Lower lobe of right lung (tissue), 2 donors: Measurements from ENCODE around the gene C1orf185. TPM values are rescaled to one million over a fixed set of nuclear protein-coding genes. Genes with fewer than 3 reads are reported as not detected.

Experiments used
- ATAC-seq, 2 donors: fragments of 200-7000 bp; cut with Tn5 transposase; one replicate each; pipeline ENCODE4 v1.9.1; 2020 to 2022; ENCODE audit warnings: mild to moderate bottlenecking in 2 of 2, moderate library complexity in 2 of 2
- DNase-seq: peaks from one replicate; pipeline ENCODE4 v3.0.0-alpha.2; 2020
- H3K27ac ChIP-seq: fragments of 200-600 bp; one replicate; pipeline ENCODE4 v1.8.0; 2022
- H3K27me3 ChIP-seq: fragments of 200-600 bp; one replicate; pipeline ENCODE4 v1.8.0; 2022; ENCODE audit warnings: low read depth
- H3K36me3 ChIP-seq: fragments of 200-600 bp; one replicate; pipeline ENCODE4 v1.8.0; 2022; ENCODE audit warnings: mild to moderate bottlenecking
- H3K4me1 ChIP-seq: fragments of 200-600 bp; one replicate; pipeline ENCODE4 v1.8.0; 2022
- H3K4me3 ChIP-seq: fragments of 200-600 bp; one replicate; pipeline ENCODE4 v1.8.0; 2022; ENCODE audit warnings: mild to moderate bottlenecking
- H3K9me3 ChIP-seq: fragments of 200-600 bp; one replicate; pipeline ENCODE4 v1.8.0; 2022
- intact Hi-C: fragments of 100-400 bp; cut with DNase I; formaldehyde crosslinking; loops from one replicate; pipeline ENCODE4 v1.11.0; 2022
- long read RNA-seq: library from polyadenylated mRNA; unstranded; transcript quantifications from one replicate; pipeline ENCODE4 v2.0.0, GENCODE V29; 2021
- total RNA-seq: library from RNA; stranded (reverse); fragmentation: NEBNext Ultra II Directional; extraction: Animal tissue kit (Norgen Biotek cat#: 25700); gene quantifications from one replicate; pipeline ENCODE4 v1.2.1, GENCODE V29; 2021
- TF ChIP-seq, protein P1 (sequence below): fragments of 200-600 bp; IDR thresholded peaks from one replicate; pipeline ENCODE4 v1.8.0; 2022; ENCODE audit warnings: antibody characterized with exemption, mild to moderate bottlenecking
- donor health status: DM: no; HTN: yes; CAD: no; lungs with severe emphysema.

The C1orf185 gene
- not detected for total RNA-seq
- long read RNA-seq: 0 reads

DNA sequence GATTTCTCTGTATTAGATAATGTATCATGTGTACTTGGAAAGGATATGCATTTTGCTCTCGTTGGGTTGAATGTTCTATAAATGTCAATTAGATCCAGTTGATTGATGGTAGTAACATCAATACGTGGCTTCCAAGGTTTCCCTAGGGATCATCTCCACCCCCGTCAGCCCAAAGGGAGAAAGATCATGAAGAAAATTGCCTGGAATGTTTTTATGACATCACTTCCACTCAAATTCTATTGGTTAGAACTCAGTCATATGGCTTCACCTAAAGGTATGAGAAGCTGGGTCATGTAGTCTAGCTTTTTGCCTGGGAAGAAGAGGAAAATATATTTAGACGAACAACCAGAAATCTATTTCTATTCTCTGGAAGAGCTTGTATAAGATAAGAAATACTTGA is at the start of gene C1orf185:
Gene C1orf185, plus strand, starts transcription at position 253 of the 400 bp plus-strand sequence. Its CDS starts 6 bp downstream, at position 259.
- Histone ChIP-seq H3K27me3 (no peaks in the 10 kb centered on the region), H3K9me3 (no peaks in the 10 kb centered on the region), H3K27ac (no peak within 1 kb of the TSS), H3K4me3 (no peak within 1 kb of the TSS), H3K4me1 (no peaks in the 10 kb centered on the region), H3K36me3 (no peaks in the 10 kb centered on the region)
- ATAC-seq (no peak), DNase-seq (no peak)
- intact Hi-C loops: no loop called here
- TF ChIP-seq, protein P1, sequence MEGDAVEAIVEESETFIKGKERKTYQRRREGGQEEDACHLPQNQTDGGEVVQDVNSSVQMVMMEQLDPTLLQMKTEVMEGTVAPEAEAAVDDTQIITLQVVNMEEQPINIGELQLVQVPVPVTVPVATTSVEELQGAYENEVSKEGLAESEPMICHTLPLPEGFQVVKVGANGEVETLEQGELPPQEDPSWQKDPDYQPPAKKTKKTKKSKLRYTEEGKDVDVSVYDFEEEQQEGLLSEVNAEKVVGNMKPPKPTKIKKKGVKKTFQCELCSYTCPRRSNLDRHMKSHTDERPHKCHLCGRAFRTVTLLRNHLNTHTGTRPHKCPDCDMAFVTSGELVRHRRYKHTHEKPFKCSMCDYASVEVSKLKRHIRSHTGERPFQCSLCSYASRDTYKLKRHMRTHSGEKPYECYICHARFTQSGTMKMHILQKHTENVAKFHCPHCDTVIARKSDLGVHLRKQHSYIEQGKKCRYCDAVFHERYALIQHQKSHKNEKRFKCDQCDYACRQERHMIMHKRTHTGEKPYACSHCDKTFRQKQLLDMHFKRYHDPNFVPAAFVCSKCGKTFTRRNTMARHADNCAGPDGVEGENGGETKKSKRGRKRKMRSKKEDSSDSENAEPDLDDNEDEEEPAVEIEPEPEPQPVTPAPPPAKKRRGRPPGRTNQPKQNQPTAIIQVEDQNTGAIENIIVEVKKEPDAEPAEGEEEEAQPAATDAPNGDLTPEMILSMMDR: no peak

DNA sequence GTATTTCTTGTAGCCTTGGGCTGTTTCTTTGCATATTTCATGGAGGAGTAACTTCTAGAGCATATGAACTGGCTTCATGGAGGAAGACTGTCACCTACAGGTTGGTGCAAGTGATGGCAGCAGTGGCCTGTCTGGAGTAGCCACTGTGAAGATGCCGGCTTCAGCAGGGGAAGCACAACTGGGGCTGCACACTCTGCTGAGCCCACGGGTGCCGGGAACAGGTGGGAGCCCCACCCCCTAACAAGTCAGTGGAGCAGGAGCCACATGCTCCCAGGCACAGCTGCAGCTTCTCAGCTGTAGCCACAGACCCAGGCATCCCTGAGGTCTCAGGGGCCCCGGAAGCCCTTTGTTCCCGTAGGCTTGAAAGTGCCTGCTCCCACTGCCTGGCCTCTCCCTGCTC is 43.2 kb upstream of the C1orf185 start:
- Histone ChIP-seq H3K27ac (no peak overlapping the region), H3K4me1 (no peaks in the 10 kb centered on the region), H3K27me3 (no peaks in the 10 kb centered on the region), H3K4me3 (no peak overlapping the region), H3K36me3 (no peaks in the 10 kb centered on the region), H3K9me3 (no peaks in the 10 kb centered on the region)
- intact Hi-C loops: no loop called here
- ATAC-seq (no peak), DNase-seq (no peak)
- TF ChIP-seq, protein P1: peak; percentile 18

DNA sequence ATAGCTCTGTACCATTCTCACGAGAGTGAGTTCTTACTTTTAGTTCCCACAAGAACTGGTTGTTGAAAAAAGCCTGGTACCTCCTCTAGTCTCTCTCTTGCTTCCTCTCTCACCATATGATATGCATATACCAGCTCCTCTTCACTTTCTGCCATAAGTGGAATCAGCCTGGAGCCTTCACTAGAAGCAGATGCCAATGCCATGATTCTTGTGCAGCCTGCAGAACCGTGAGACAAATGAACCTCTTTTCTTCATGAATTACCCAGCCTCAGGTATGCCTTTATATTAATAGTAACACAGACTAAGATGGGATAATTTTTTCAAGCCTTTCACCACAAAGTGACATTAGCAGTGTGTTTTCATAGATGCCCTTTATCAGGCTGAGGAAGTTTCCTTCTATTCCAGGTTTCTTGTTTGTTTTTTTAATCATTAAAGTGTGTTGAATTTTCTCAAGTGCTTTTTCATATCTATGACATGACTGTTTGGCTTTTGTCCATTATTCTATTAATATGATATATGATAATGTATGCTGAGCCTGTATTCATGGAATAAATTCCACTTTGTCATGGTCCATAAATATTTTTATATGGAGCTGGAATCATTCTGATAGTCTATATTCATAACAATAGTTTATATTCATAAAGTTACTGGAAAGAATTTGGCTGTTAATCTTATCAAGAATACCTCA is 40.7 kb upstream of the C1orf185 start:
- no peak for DNase-seq
- intact Hi-C loops: no loop called here

DNA sequence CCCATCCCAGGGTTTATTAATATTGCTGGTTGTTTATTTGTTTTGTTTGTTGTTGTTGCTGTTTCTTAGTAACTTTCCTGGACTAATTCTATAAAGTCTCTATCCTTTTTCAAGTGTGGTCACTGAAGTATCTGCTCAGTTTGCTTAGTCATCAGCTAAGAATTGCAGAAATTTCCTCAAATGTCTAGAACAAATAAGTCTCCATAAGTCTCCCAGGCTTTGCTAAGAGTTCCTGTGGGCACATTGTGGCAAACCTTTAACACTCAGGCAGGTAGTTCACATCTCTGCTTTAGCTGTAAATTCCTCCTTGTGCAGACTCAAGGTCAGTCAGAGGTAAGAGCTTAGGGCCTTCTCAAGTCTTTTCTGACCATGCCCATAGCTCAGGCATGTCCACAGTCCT is 38.9 kb upstream of the C1orf185 start:
- intact Hi-C loops: no loop called here
- DNase-seq (no peak), ATAC-seq (no peak)
- H3K27ac ChIP-seq: no peak overlapping the region
- H3K9me3 ChIP-seq: no peaks in the 10 kb centered on the region
- H3K4me3 ChIP-seq: no peak overlapping the region
- H3K36me3 ChIP-seq: no peaks in the 10 kb centered on the region
- H3K4me1 ChIP-seq: no peaks in the 10 kb centered on the region
- TF ChIP-seq, protein P1: no peak
- no peaks in the 10 kb centered on the region for H3K27me3 ChIP-seq

More for the DNA sequence above, 40.7 kb upstream of the C1orf185 start:
- ATAC-seq: no peak
- H3K27me3 ChIP-seq: no peaks in the 10 kb centered on the region
- H3K4me3 ChIP-seq: no peak overlapping the region
- TF ChIP-seq, protein P1: no peak
- H3K4me1 ChIP-seq: no peaks in the 10 kb centered on the region
- no peaks in the 10 kb centered on the region for H3K36me3 ChIP-seq
- no peaks in the 10 kb centered on the region for H3K9me3 ChIP-seq
- no peak overlapping the region for H3K27ac ChIP-seq

DNA sequence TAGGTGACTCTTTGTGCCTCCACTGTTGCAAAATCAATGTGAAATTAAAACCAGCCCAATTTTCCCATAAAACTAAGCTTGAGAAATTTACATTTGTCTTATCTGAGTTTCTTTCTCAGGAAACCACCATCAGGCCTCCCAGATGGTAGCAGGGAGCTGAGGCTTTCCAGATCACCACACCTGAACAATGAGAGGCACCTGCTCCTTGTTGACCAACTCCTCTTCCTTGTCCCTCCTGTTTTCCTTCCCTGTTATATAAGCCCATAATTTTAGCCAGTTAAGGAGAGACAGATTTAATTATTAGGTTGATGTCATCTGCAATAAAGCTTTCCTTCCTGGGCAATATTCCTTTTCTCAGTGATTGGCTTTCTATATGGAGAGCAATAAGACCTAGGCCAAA is 32.0 kb upstream of the C1orf185 start:
- DNase-seq: no peak
- Histone ChIP-seq H3K4me3 (no peak overlapping the region), H3K9me3 (no peaks in the 10 kb centered on the region), H3K4me1 (no peaks in the 10 kb centered on the region), H3K27me3 (no peaks in the 10 kb centered on the region), H3K36me3 (no peaks in the 10 kb centered on the region), H3K27ac (no peak overlapping the region)
- TF ChIP-seq, protein P1: no peak
- intact Hi-C loops: no loop called here
- no peak for ATAC-seq
